D721Med (cell line): ENCODE measurements around the gene CBX4.

ENCODE experiments used
- DNase-seq: peaks from one replicate; pipeline ENCODE4 v3.0.0; 2011; ENCODE audit warnings: low spot score; ENCODE audit not compliant: insufficient read length
- FAIRE-seq: peaks from 2 replicates; lab custom pipeline; 2011; peaks lifted over from hg19 to GRCh38; lab: Jason Lieb, UNC
- CTCF ChIP-seq: IDR thresholded peaks from 2 replicates; pipeline ENCODE4 v1.5.1; 2012; ENCODE audit warnings: mild to moderate bottlenecking, control low read depth; ENCODE audit not compliant: insufficient read depth; ENCODE audit errors: missing control alignments

The CBX4 gene

GRCh38 chr17:79819085-79819484, 20.2 kb downstream of the CBX4 start:
- no peak for TF ChIP-seq CTCF
- DNase-seq (no peak), FAIRE-seq (no peak)

GRCh38 chr17:79818026-79818758, 21.0 kb downstream of the CBX4 start:
- no peak for TF ChIP-seq CTCF
- FAIRE-seq (no peak), DNase-seq (no peak)

GRCh38 chr17:79815836-79816461, 23.3 kb downstream of the CBX4 start:
- FAIRE-seq (no peak), DNase-seq (no peak)
- no peak for TF ChIP-seq CTCF

- no peak for FAIRE-seq
- no peak for TF ChIP-seq CTCF
- no peak for DNase-seq
Measured at GRCh38 chr17:79814974-79815835, 24.0 kb downstream of the CBX4 start.

GRCh38 chr17:79814127-79814973, 24.9 kb downstream of the CBX4 start:
- FAIRE-seq (no peak), DNase-seq (no peak)
- TF ChIP-seq CTCF = no peak

GRCh38 chr17:79813297-79814126, 25.7 kb downstream of the CBX4 start:
- no peak for DNase-seq
- no peak for FAIRE-seq
- TF ChIP-seq CTCF = no peak
